Activated CD8-positive, alpha-beta memory T cell treated with anti-CD3 and anti-CD28 coated beads, Interleukin-2, amount 50 U/mL, for 24 hours (primary cell): Measurements from ENCODE around the gene ATXN1.
"Not testable (repeated sequence)": the region's sequence is repeated elsewhere in the genome, so short reads cannot be mapped to it uniquely, and the experiment has no call there.

ENCODE experiments used
- DNase-seq: peaks from one replicate; pipeline ENCODE4 v3.0.0-alpha.2; 2020; ENCODE audit errors: extremely low read depth

Gene ATXN1

DNA sequence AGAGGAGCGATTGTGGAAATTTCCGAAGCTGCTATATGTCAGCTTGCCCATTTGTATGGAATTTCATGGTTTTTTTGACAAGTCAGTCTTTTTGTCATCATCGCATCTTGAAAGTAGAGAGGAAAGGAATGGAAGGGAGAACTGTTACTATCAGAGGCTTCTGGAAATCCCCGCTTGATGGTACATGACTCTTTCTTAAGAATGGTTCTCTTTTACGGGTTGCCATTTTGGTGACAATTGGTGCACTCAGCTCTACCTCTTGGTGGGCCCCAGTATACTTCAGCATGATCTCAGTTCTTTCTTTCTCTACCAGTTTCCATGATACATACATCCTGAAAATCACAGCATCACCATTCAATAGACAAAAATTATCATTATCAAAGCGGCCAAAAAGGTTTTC, 146.0 kb downstream of the ATXN1 start:
- not testable (repeated sequence) for DNase-seq

DNA sequence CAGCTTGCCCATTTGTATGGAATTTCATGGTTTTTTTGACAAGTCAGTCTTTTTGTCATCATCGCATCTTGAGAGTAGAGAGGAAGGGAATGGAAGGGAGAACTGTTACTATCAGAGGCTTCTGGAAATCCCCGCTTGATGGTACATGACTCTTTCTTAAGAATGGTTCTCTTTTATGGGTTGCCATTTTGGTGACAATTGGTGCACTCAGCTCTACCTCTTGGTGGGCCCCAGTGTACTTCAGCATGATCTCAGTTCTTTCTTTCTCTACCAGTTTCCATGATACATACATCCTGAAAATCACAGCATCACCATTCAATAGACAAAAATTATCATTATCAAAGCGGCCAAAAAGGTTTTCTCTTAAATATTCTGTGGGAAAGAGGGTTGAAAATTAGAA, 147.1 kb downstream of the ATXN1 start:
- not testable (repeated sequence) for DNase-seq

DNA sequence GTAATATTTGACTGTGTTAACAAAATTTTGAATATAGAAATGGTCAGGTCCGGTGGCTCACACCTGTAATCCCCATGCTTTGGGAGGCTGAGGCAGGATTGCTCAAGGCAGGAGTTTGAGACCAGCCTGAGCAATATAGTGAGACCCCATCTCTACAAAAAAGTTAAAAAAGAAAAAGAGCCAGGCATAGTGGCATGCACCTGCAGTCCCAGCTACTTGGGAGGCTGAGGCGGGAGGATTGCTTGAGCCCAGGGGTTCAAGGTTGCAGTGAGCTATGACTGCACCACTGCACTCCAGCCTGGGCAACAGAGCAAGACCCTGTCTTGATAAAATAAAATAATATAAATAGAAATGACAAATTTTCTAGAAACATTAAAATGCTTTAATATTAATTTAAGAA, 147.8 kb downstream of the ATXN1 start:
- DNase-seq = not testable (repeated sequence)

DNA sequence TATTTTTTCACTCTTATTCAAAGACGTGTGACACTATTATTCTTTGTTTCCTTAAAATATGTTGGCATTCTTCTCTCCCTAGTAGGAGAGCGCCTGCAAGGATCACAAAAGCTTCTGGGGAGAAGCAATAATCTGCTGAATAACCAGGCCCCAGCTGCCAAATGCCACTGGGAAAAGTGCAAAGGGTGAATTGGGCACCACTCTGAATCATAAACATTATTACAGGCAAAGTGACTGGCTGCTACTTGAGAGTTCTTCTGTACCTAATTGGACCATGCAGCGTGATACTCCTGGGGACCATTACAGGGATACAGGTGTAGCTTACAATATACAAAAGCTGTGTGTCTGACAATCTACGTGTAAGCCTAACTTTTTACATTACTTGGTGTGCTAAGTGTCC, 152.8 kb downstream of the ATXN1 start:
- DNase-seq = no peak

DNA sequence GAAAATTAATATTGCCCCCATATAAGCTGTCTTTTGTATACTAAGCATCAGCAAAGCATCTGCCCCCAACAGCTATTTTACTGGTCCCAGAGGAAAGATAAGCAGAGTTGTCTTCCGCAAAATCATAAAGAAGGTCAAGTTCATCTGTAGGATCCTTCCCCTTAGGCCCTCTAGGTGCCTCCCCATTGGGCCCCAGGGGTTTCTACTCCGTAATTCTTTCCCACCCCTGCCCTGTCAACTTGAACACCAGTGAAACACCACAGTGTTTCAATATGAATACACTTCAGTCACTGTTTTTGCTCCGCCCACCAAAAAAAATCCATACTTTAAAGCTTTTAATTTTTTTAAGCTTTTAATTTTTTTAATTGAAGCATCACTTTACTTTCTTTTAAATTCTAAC, 159.2 kb downstream of the ATXN1 start:
- no peak for DNase-seq

DNA sequence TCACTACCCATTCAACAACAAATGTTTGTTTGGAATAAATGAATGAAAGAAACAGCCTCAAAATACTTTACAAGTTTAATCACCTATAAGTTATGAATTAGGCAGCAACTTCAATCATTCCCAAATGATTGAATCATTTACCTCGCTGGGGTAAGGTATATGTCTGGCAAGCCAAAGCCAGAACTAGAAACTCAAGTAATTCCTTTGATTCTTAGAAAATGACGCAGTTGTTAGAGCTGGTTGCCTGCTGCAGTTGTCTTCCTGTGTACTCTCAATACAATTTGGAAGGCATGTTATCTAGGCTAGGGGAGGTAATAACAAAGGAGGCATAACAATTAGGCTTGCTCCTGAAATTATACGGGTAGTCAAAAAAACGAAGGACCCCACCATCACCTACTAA, 160.6 kb downstream of the ATXN1 start:
- no peak for DNase-seq

DNA sequence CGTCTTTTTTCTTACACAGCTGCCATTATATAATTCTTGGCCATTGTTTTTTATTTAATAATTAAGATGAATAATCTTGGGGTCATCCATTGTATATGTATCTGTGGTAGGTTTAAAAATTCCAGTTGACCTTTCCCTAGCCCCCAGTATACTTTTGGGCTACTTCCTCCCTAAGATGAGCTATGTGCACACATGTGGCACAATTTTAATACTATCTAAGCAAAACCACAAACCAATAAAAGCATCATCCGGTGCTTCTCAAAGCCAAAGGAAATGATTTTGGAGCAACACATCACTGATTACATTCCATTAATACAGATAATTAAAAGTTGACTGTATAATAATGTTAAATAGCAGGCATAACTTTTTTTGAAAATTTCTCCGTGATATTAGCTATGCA, 161.2 kb downstream of the ATXN1 start:
- no peak for DNase-seq

DNA sequence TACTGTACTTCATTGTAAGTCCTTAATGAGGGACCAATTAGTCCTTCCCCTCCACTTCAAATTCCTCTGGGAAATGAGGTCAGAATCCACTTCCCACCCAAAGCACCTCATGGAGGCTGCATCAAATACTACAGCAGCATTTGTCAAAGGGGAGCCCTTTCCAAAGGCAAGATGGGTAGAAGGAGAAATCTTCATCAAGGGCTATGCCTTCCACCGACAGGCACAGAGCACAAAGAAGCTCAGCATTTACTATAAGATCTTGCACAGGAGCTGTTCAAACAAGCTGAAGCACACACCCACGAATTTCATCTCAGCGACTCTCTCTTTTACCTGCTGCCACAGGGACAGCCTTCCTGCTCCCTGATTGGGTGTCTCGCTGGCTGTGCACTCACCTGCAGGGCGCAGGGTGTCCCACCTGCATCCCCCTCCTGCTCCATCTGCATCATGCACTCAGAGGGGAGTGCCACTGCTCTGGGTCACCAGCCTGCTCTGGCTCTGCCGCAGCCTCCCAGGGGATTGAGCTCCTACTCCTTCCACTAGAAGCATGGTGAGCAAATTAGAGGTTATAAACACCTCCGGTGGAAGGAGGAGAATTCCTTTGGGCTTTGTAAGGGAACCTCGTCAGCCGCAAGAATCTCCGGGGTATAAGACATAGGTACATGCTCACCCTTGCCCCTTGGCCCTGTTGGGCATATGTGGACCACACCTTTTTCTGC, 164.5 kb downstream of the ATXN1 start:
- no peak for DNase-seq

DNA sequence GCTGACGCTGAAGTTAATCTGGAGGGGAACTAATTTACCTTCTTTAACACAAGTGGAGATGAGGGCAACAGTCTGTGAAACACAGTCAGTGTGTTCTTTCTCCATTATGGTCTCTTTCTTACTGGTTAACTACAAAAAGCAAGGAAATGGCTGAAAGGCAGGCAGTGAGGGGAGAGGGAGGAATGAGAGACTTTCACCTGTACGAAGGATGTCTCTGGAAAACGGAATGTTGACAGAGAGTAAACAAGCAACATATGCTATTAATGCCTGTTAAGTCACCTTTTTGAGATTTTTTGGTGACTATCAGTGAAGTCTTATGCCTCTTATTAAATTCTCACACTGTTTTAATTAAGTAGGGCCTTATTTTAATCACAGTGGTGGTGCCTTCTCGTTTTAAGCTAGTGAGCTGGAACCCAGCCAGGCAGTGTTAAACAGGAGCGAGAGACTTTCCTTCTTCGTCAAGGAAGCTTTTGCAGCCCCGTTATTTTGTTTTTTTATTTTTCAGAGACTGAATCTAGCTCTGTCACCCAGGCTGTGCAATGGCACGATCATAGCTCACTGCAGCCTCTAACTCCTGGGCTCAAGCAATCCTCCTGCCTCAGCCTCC, 165.6 kb downstream of the ATXN1 start:
- DNase-seq = no peak

DNA sequence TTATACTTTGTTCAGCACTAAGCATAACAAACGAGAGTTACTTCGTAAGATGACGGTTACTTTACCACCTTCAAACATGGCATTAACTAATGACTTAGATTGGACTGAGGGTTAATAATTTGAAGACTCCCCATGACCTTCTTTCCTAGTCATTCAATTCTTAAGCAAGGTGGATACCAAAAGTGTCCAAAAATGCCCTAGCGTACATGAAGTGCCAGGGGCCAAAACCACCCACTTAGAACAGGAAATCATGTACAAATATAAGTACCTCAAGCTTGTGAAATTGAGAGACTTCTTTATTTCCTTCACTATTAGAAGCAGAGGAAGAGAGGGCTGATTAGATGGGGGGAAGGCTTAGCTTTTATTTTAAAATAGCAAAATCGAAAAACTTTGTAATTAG, 166.4 kb downstream of the ATXN1 start:
- no peak for DNase-seq

DNA sequence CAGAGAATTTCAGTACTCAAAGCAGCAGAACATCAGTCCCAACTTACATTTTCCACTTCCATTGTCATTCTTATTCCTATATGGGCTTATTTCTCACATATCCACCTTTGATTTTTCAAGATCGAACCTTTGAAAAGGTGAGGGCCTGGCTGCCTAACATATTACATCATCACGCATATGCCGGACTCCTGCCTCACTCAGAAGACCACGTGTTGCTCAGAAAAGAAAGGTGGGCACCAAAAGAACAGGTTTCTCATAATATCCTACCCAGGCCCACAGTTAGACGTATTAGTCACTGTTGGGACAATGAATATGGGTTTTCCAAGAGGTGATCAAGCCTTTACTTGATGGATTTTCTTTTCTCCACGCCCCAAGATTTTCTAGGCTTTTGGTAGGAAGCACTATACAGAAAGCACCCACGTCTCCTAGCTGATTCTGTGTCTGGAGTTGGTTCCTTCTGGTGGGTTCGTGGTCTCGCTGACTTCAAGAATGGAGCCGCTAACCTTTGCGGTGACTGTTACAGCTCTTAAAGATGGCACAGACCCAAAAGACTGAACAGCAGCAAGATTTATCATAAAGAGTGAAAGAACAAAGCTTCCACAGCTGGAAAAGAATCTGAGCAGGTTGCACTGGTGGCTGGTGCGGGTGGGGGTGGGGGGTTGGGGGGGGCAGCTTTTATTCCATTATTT, 168.9 kb downstream of the ATXN1 start:
- no peak for DNase-seq

DNA sequence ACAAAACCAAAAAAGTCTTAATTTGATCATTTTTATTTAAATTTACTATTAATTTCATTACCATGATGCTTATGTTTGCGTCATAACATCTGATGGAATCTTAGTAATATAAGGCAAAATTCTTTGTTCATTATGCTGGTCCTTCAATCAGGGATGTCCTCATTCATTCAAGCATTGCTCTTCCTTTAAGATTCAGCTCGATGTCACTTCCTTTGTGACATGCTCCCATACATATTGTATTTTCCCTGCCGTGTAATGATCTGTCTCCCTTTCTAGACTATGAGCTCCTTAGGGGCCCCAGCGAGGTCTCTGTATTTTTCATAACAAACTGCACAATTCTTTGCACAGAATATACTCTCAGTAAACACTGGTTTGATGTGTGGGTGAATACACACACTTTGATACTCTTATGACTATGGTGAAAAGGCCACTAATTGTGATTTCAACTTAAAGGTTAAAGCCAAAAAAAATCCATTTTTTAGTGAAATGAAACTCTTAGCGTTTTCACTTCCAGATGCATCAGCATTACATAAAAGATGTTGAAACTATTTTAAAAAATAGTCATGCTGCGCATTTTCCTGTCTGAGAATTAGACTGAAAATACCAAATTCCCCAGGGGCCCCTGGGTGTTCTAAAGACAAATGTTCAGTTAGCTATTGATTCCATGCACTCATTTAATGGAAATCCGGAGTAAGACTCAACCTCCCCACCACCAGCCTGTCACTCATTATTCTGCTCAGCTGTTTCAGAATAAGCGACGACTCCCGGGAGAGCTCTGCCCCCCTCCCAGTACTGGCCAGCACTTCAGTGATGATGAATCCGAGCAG, 169.7 kb downstream of the ATXN1 start:
- DNase-seq = no peak

DNA sequence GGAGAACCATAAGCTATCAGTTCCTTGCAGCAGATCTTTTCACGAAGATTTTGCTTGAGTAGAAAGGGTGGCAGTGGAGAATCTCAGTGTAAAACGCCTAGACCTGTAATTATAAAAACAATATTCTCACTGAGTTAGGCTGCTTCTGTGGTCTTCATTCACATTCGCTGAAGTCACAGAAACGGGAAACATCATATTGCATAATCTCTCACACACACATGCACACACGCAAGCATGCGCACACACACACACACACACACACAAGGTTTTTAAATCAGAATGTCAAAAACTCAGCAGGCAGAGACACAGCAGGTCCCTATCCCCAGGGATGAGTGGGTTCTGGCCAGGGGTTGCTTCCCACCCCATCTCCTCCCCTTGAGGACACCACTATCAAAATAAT, 175.5 kb downstream of the ATXN1 start:
- no peak for DNase-seq

DNA sequence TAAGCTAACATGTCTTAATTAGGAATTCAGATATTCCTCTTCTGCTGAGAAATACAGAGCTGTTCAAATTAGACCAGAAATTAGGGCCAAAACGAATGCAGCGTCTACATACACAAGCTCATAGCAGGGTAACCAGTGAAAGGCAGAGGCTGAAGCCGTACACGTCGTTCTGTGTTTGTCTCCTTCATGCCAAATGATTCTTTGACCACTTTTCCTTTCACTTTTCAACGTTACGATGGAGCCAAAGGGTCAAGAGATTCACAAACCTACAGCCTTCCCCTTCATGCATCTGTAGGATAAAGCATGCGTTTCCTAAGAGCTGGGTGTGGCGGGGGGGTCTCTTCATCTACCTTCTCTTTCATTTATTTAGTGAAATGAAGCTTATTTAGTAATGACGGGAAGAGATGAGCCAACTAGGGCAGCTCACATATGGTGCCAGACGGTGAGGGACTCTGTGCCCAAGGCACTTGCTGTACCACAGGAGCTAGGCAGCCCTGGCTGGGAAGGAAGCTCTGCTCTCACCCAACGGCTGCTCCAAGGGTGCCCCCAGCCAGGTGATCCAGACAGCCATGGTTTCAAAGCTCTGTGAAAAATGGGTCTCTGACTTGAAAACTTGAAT, 178.0 kb downstream of the ATXN1 start:
- no peak for DNase-seq

DNA sequence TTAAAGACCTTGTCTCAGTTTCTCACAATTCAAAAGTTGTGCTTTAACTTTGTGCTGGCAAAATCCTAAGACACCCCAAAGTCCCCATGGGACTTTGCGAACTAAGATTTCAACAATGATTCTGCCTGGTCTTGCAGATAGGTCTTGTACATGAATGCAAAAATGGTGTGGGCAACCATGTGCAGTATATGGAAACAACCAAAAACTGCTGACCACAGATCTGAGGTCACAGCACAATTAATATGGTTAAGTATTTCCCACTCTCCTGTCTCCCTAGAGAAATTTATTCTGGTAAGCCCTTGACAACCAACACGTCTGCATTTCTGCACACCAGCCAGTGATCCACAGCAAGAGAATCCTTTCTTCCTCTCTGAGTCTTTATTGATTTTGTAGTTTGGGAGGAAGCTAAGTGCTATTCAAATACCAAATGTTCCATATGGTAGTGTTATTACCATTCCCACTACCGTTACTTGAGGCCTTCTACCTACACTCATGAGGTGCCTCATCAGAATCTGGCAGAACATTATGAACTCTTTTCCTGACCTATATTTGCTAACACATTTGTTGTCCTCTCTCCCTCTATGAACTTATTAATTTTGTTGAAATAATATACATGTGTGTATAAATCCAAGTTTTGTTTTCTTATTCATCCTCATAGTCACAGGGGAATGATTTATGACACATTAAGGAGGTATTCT, 178.7 kb downstream of the ATXN1 start:
- no peak for DNase-seq

DNA sequence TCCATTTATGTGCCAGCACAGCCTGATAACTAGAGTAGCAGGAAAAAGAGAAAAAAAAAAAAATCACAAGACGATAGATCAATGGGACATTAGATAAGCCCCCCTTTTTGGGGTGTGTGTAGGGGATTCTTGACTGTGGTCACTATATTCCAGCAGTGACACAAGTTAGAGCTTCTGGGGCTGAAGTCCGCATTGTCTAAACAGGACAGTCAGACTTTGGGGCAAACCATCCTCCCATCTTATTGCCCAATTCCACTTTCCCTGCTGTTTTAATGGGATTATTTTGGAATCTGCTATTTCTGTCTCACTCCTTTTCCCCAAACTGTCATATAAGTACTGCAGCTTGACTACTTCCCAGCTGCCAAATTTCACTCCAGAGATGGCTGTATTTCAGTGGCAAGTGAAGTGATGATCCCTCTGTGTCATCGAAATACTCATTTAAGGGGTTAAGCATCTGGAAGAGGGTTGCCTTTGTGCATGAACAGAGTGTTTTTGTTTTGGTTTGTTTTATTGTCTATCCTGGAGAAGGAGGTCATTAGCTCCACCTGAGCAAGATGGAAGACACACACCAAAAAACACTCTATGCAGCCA, 182.5 kb downstream of the ATXN1 start:
- no peak for DNase-seq

DNA sequence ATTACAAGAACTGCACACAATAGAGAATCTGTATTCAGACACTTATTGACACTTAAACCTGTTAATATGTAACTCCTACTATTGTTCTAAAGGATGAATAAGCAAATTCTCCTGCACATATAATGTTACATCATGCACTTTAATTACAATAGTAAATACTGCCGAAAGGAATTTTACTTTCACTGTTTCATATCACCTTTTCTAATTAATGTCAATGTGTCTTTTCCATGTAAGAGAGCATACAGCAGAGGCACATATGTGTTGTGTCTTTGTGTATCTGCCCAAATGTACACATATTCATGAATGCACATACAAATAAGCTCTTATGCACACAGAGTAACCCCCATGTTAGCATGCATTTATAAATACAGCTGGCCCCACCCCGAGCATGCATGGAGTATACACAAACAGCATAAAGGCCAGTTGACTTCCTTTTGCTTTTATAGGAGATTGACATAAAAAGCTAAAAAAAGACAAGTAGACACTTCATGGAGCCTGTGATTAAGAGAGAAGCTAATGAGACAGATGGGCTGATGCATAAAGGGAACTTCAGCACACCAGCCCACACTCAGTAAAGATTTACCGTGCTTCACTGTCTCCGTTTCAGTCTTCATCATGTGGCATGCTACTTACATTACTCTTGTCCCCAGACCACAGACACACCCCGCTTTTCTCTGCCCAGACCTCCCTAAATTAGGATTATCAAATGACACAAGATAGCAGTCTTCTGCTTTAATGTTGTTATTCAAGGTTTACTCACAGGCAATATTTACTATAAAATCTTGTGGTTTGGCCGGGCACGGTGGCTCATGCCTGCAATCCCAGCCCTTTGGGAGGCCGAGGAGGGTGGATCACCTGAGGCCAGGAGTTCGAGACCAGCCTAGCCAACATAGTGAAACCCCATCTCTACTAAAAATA, 184.6 kb downstream of the ATXN1 start:
- DNase-seq = no peak

DNA sequence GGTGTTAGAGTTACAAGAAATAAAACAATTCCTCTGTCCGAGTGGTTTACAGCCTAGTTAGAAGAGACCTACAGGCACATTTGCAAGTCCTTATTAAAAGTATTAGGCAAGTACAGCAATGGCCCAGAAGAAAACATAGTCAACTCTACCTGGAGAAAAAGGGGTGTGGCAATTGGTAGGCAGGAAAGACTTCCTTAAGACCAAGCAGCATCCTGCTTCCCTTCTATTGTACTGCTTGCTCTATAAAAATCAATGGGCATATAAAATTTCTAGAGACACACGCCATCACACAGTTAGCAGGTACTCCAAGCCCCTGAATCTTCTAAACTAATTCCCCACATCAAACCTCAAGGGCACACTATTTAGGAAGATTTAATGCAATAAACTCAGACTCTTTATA, 185.6 kb downstream of the ATXN1 start:
- no peak for DNase-seq

DNA sequence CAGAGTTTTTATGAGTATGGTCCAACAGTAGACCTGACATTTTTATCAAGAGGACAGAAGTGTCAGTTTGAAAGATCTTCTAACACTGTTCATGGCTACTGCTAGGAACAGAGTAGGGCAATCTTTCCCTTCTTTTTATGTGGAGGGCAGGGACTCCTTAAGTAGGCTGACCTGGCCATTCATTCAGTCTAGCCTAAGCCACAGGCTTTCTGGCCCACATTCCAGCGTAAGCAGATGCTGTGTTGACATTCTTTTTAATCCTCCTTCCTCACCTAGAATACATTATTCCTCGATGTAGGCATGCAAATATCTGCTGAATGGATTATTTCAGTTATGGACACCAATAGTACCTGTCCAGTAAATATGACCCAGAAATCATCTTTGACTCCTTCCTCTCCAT, 188.3 kb downstream of the ATXN1 start:
- DNase-seq = no peak

DNA sequence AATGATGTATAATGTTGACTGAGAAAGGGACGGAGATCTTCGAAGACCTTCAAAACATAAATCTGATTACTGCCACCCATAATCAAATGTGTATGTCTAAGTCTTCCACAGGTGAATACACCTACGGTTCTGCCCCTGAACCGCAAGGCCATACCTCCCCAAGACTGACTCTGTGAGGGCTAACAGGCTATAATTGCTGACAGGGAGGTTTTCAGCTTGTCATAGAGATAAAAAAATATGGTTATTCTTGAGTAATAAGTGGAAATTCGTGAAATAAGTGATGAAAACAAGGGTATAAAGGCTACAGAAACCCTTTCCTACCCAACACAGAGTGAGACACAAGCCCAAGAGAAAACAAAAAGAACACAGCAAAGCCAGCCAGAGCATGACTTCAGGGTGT, 188.9 kb downstream of the ATXN1 start:
- DNase-seq = no peak
